GM21360 (cell line): ENCODE measurements around the gene KLHL26.
A peak's percentile ranks its signal among the peaks of the same experiment; 100 is the strongest.

Experiments
- ATAC-seq: cut with Tn5 transposase; IDR thresholded peaks from one replicate; pipeline ENCODE4 v1.9.1; 2021; ENCODE audit warnings: mild to moderate bottlenecking, moderate library complexity; ENCODE audit not compliant: unreplicated experiment

The KLHL26 gene

DNA sequence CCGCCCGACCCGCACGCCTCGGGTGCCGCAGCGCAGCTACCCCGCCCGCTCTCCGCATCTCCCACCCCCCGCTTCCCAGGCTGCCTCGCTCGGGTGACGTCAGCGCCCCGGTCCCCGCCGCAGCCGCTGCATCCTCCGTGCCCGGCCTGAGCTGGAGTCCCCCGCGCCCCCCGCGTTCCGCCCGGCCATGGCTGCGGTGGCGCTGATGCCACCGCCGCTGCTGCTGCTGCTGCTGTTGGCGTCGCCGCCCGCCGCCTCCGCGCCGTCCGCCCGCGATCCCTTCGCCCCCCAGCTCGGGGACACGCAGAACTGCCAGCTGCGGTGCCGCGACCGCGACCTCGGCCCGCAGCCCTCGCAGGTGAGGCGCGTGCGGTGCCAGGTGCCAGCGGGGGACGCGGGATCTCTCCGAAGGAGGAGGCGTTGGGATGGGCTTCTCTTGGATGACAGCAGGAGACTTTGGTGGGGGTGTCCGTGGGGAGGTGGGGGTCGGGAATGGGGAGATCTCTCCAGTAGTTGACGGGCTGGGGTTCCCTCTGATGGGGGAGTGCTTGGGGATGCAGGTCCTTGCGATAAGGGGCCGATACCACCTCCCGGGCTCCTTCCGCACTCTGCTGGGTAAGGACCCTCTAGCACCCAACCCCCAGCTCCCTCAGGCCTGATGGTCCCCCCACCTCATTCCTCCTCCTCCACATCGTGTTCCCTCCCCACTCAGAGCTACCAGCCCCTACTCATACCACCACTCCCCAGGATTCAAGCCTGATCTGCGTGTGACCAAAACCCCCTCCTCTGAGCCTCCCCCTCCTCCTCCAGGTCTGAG is 23.8 kb upstream of the KLHL26 start, which contains the start of gene TMEM59L:
TMEM59L (plus strand) TSS at position 99 of the 817 bp plus-strand sequence; CDS start at position 188, 89 bp downstream.
- no peak for ATAC-seq

DNA sequence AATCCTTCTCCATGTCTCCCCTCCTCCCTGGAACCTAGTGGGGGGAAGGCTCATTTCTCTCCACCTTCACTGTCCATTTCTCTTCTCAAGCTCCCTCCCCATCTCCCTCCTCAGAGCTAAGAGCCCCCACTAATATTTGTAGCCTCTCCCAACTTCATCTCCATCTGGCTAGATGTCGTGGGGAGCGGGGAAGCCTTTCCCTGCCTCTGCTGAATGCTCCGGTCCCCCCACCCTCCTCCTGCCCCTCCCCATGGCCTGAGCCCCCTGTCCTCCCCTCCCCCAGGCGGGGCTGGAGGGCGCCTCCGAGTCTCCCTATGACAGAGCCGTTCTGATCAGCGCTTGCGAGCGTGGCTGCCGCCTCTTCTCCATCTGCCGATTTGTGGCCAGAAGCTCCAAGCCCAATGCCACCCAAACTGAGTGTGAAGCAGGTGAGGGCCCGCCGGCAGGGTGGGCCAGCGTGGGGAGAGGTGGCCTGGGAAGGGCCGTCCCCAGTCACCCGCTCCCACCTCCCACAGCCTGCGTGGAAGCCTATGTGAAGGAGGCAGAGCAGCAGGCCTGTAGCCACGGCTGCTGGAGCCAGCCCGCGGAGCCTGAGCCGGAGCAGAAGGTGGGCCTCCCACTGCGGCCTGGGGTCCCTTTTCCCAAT is 23.1 kb upstream of the KLHL26 start:
- ATAC-seq, result no peak

DNA sequence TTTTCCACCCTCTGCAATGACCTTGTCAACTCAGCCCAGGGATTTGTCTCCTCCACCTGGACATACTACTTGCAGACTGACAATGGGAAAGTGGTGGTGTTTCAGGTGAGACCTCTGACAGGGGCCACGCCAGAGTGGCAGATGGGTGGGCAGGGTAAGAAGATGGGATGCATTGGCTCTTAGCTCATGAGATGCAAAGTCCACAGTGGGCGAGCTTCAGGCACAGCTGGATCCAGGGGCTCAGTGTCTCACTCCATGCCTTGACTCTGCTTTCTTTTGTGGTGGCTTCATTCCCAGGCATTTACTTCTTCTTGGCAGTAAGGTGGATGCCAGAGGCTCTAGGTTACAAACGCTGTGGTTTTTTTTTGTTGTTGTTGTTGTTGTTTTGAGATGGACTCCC is 20.8 kb upstream of the KLHL26 start:
- no peak for ATAC-seq

DNA sequence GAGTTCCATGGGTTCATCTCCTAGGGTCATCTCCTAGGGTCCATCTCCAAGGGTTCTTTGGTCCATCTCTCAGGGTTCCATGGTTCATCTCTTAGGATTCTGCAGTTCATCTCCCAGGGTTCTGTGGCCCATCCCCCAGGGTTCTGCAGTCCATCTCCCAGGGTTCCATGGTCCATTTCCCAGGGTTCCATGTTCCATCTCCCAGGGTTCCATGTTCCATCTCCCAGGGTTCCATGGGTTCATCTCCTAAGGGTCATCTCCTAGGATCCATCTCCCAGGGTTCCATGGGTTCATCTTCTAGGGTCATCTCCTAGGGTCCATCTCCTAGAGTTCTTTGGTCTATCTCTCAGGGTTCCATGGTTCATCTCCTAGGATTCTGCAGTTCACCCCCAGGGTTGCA is 19.3 kb upstream of the KLHL26 start:
- ATAC-seq, result no peak

DNA sequence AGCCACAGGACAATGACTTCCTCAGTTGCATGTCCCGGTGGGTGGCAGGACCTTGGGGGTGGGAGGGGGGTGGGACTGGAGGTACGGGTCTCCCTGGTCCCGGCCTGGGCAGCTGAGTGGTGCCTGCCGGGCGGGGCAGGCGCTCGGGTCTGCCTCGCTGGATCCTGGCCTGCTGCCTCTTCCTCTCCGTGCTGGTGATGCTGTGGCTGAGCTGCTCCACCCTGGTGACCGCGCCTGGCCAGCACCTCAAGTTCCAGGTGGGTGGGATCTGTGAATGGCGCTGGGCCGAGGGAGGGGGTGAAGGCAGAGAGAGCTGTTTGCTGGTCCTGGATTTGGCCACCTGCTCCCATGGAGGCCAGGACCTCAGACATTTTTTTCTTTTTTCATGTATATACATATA is 18.6 kb upstream of the KLHL26 start:
- ATAC-seq, result no peak

DNA sequence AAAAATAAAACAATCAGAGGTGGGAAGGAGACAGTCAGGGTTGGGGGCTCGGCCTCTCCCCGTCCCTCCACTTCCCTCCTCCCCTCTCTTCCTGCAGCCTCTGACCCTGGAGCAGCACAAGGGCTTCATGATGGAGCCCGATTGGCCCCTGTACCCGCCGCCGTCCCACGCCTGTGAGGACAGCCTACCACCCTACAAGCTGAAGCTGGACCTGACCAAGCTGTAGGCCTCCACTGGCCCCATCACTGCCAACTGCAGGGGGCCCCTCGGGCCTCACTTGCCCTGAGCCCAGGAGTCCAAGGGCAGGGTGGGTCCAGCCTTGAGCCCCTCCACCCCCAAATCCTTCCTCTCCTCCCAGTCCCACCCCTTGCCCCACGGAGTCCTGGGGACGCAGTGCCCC is 16.5 kb upstream of the KLHL26 start:
- no peak for ATAC-seq

DNA sequence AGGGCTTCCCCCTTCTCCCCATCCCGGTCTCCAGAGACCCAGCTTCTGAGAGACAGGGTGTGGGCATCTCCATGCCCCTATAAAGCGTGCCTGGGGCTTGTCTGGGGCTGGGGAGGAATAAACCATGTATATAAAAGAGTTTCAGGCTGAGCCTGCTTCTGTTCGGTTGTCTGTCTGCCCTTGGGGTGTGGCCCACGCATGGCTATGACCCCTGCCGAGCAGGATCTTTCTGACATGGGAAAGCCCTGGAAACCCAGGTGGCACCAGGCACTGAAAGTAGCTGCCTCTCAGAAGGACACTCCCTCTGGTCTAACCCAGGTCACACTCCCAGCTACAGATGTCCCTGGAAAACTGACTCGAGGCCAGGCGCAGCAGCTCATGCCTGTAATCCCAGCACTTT is 15.9 kb upstream of the KLHL26 start:
- ATAC-seq, result no peak

DNA sequence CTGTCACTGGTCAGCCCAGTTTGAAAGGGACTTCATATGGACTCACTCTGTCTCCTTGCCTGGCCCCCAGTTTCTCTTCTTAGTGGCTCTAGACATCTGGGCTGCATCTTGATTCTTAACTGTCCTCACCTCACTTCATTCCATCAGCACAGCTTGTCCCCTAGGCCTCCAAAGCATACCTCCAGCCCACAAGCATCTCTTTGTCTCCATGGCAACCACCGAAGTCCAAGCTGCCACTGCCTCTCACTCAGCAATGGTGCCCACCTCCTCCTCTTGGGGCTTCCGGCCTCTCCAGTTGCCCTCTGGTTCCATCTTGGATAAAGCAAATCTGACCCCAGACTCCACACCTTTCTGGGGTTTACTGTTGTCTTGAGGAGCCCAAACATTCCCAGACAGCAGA is 9.9 kb upstream of the KLHL26 start:
- ATAC-seq, result no peak

DNA sequence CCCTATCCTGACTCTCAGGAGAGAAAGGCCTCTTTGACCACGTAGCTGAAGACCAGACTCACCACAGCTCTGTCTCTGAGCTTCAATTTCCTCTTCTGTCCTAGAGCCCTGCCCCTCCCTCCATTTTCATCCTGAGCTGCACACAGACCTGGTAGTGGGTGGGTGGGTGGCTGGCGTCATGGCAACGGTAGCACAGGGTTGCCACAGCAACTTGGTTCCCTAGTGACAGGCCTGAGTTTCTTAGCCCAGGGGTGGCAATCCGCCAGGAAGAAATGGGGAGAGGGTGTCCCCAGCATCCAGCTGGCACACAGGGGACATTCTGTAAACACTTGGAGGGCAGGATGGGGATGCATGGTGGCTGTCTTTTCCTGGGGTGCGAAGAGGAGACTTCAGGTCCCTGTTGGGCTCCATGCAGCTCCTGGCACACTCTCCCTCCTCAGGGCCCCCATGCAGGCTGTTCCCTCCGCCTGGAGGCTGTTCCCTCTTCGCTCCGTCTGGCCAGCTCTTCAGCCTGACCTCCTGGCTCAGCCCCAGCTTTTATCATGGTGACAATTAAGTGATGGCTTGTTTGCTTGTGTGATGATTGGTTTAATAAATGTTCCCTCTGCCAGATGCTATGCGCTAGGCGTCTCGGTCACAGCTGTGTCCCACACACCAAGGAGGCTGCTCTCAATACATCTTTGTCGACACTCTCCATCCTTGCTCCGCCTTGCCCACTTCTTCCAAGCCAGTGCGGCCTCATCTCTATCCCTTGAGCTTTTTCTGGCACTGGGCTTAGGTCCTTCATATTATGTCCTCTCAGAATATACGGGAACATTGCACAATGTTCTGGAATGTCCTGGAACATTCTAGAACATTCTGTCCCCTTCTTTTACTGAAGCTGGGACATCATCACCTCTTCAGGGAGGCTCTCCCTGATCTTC is 7.4 kb upstream of the KLHL26 start:
- ATAC-seq, result no peak

DNA sequence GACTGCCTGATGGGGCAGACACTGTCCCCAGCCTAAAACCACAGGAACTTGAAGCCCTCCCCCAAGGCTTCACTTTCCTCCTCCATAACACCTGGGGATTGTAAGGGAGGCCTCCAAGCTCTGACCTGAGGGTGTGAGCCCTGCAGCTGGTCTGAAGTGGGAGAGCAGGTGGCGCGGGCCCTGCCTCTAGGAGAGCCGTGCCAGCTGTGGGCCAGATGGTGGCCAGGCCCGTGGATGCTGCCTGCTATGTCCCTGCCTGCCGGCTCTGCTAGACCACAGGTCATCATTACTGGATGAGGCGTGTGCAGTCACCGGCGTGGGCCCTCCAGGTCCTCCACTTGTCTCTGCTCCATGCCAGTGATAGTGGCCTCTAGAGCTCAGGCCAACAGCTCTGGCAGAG is 3.5 kb upstream of the KLHL26 start:
- no peak for ATAC-seq

DNA sequence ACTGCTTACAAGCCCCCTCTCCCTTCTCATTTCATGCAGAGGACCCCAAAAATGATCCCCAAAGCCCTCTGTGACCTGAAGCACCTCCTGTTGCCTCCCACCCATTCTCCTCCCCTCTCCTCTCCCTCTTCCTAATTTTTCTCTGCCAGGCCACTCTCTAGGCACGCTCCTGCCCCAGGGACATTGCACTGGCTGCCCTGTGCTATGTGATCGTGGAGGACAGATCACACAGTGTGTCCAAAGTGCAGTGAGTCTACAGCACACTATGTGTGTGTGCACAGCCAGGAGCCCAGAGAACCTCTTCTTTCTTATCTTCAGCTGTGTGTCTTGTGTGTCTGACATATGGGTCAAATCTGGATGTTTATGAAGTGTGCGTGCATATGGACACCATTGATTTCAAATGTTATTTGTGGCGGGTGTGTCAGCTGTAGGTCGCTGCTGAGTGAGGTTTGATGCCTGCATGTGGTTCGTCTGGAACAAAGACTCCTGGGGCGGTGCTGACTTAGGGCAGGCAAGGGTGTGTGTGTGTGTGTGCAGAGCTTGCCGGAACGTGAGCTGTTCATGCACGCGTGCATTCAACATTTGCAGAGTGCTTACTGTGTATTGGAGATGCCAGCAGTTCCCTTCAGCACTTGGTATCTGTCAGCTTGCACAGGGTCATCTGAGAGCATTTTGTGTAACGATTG is 2.1 kb upstream of the KLHL26 start:
- ATAC-seq, result no peak

DNA sequence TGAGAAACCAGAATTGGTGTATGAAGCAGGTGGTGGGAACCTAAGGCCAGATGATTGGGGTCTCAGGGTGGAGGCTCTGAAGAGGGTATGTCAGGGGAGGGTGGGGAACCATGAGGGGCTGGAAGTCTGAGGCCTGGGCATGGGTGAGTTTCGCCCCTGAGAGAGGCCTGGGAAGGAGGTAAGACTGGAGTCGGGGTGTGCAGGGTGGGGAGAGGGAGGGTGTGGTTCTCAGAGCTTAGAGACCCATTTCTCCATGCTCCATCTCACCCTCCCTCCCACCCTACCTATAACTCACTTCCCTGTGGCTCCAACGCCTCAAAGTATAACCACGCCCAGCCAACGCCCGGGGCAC is 1.0 kb upstream of the KLHL26 start:
- ATAC-seq, result no peak

DNA sequence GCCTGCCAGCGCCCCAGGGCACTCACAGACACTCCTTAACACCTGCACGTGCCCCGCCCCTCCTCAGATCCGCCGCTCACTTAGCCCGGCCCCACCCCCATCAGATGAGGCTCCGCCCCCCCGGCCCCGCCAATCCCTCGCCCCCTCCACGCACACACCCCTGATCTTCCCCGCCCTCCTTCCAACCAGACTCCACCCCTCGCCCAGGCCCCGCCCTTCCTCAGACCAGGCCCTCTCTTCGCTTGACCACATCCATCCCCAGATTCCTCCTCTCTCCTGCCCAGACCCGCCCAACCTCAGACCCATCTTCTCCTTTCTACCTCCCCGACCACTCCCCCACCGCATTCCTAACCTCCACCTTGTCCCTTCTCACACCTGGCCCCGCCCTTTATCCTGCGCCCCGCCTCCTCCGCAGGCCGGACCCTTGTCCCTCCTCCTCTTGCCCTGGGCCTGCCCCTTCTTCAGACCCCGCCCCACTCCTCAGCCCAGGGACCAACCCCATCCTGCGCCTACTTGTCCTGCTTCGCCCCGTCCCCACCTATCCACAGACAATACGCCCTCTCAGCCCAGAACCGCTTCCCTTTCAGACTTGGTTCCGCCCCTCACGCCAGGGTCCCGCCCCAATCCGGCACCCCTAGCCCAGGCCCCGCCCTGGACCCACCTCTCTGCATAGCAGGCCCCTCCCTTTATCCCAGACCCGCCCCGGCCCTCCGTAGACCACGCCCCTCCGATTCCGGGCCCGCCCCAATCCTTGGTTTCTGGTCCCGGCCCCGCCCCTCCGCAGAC is 452 bp upstream of the KLHL26 start:
- peak; percentile 80 for ATAC-seq

DNA sequence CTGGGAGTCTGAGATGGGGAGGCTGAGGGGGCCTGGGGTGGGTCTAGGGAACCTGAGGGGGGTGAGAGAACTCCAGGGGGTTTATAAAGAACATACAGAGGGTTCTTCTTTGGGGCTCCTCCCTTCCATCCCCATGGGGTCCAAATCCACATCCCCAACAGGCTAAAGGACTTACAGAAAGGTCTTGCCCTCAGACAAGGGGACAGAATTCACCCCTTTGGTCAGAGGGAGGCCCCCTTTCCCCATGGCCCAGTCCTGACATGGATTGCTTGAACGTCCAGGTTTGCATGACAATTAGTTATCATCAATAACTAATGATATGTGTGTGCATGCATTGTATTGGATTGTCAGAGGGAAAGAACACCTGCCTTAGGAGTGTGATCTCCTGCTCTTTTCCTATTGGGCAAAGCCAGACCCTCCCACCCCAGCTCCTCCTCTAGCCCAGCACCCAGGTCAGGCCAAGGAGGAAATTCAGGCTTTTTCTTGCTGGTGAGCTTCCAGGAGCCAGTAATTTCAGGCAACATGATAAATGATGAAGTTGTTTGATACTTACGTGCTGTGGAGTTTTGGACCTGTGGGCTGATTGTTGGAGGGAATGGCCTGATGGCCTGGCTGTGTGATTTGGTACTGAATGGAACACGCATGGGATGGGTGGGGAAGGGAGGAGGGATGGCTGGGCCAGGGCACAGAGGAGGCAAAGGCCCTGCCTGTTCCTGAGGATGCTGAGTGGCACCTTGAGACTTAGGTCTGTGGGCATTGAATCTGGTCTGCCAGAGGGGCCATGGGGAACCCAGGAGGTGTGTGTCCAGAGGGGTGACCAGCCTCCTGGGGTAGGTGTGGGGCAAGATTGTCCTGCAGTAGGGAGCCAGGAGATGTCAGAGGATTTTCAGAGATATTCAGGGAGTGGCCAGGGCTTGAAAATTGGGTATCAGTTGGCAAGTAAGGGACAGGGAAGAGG is 1.1 kb downstream of the KLHL26 start:
- ATAC-seq, result no peak

DNA sequence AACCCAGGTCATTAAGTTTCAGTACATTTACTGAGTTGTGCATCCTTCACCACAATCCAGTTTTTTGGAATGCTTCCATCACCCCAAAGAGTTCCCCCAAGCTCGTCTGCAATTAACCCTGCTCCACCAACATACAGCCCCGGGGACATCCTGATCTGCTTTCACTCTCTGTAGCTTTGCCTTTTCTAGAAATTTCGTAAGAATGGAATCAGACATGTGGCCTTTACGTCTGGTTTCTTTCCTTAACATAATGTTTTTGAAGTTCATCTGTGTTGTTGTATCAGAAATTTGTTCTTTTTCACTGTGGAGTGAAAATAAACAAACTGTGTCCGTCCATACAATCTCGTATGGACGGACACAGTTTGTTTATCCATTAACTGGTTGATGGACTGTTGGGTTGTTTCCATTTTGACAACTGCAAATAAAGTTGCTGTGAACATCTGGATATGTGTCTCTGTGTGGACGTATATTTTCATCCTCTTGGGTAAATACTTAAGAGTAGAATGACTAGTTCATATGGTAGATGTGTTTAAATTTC is 2.9 kb downstream of the KLHL26 start:
- ATAC-seq, result no peak

DNA sequence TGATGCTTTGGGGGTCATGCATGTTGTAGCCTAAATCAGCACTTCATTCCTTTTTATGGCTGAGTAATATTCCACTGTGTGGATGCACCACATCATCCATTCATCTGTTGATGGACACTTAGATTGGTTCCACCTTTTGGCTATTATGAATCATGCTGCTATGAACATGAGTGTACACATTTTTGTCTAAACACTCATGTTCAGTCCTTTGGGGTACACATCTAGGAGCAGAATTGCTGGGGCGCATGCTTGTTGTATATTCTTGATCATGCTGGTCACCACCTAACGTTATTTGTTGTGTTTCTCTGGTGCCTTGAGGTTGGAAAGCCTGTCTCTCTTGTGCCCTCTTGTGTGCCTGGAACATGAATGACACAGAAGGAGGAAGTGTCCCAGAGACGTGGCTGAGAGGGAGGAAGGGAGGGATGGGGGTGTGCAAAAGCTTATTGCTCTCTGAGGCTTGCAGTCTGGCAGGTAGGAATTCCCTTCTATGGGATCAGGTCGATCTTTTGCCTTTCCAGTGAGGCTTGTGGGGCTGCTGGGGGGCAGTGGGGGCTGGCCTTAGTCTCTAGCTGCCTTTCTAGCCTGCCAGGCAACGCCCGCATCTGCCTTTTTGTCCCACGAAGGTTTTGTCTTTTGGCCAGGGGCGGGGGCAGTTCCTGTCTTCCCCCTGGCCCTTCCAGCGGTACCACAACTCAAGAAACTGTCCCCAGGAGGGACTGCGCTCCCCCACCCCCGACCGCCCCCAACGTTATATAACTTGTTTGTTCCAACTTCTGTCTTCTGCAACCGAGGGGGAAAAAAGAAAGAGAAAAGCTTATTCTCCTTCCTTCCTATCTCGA is 7.6 kb downstream of the KLHL26 start:
- ATAC-seq, result no peak

DNA sequence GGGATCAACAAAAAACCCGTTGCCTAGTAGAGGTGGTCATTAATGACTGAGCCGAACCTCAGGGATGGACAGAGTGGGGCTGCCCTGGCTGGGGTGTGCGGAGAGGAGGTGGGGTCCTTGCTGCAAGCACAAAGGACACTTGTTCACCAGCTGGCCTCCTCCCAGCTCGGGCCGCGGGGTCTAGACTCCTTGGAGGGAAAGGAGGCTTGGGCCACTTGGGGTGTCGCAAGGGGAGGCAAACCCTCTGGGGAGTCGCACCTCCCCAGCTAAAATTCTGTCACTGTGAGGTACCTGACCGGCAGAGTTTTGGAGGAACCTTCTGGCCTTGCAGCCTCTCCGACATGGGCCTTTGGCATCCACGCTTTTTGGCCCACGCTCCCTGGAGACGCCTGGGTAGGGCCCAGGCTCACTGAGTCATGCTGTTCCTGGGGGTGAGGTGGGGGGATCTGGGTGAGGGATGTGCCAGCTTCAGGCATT is 8.2 kb downstream of the KLHL26 start:
- ATAC-seq, result no peak
